ENCODE results near the gene CRY1. TPM values are rescaled to one million over a fixed set of nuclear protein-coding genes. Genes with fewer than 3 reads are reported as not detected.

Gene CRY1
- total and polyA plus RNA-seq, 9 of the 15 experiments (the other 6 are each of a cell fraction or from before 2014, with no cell fraction given) = 8.7 to 33.3 (median 25.2) TPM

- TF ChIP-seq MGA (IDR thresholded peaks at IDR 0.05) = peak; percentile 92; the same call in 1 of the 2 replicates
- TF ChIP-seq HES1 (IDR thresholded peaks at IDR 0.05; ENCODE audit: low read depth) = no peak
- no peak for TF ChIP-seq ZNF239 (CRISPR knock-in tag; IDR thresholded peaks at IDR 0.05)
- no peak for TF ChIP-seq KAT2B (IDR thresholded peaks at IDR 0.05; ENCODE audit: low read depth, low read length)
- peak; percentile 79 for TF ChIP-seq NUFIP1 (IDR thresholded peaks at IDR 0.05; ENCODE audit: partially characterized antibody)
- 0 out of 2 replicates have a peak, but pooled peaks have one; percentile 3 for TF ChIP-seq CC2D1A (IDR thresholded peaks at IDR 0.05)
- TF ChIP-seq STAG1 (CRISPR knock-in tag; IDR thresholded peaks at IDR 0.05; ENCODE audit: borderline replicate concordance) = no peak
- no peak for TF ChIP-seq OTX1 (CRISPR knock-in tag; IDR thresholded peaks at IDR 0.05)
- TF ChIP-seq BRF1 (IDR thresholded peaks at IDR 0.05; ENCODE audit: borderline replicate concordance, extremely low read depth, insufficient read length) = no peak
- no peak for TF ChIP-seq THAP7 (CRISPR knock-in tag; IDR thresholded peaks at IDR 0.05)
- TF ChIP-seq DACH1 (IDR thresholded peaks at IDR 0.05; ENCODE audit: partially characterized antibody) = no peak
- no peak for TF ChIP-seq PBX2 (CRISPR knock-in tag; IDR thresholded peaks at IDR 0.05; ENCODE audit: low read depth)
- no peak for TF ChIP-seq PBX2 (tag; conservative IDR thresholded peaks at IDR 0.05; ENCODE audit: low read depth)
Measured at GRCh38 chr12:106955377-106956047, 137.8 kb downstream of the CRY1 start, which contains the start of gene TMEM263 (continued).

All from K562 (cell line).